Fibroblast of lung (primary cell): ENCODE results near the gene SELENOI. TPM values are rescaled to one million over a fixed set of nuclear protein-coding genes. Genes with fewer than 3 reads are reported as not detected.

Experiments used
- DNase-seq, 2 donors: peaks; one replicate each; pipeline versions ENCODE4 v3.0.0 to v3.0.0-alpha.2; 2010; ENCODE audit warnings: low read depth in 2 of 2
- H2AFZ ChIP-seq: 2 replicates; pipeline ENCODE4 v1.5.1; 2012; ENCODE audit warnings: low read length, control low read depth, inconsistent platforms
- H3K27ac ChIP-seq: 2 replicates; pipeline ENCODE4 v1.5.1; 2011; ENCODE audit warnings: low read length, control low read depth; ENCODE audit not compliant: insufficient read depth
- H3K27me3 ChIP-seq: 2 replicates; pipeline ENCODE4 v1.5.1; 2011; ENCODE audit warnings: mild to moderate bottlenecking, low read length; ENCODE audit not compliant: control insufficient read depth, insufficient read depth
- H3K36me3 ChIP-seq: 2 replicates; pipeline ENCODE4 v1.5.1; 2011; ENCODE audit warnings: low read length; ENCODE audit not compliant: control insufficient read depth, insufficient read depth
- H3K4me1 ChIP-seq: 2 replicates; pipeline ENCODE4 v1.5.1; 2011; ENCODE audit warnings: low read length; ENCODE audit not compliant: control insufficient read depth, insufficient read depth; ENCODE audit errors: extremely low read depth
- H3K4me2 ChIP-seq: 2 replicates; pipeline ENCODE4 v1.5.1; 2011; ENCODE audit warnings: low read length, control low read depth; ENCODE audit not compliant: insufficient read depth; ENCODE audit errors: extremely low read depth
- H3K4me3 ChIP-seq, 4 experiments: fragments of 200-600 bp in 1 of 4; sonication (generic) in 1 of 4; replicated peaks in 1 of 4; 2 replicates each; pipeline ENCODE4 v1.5.1; 2011 to 2016; ENCODE audit warnings: low read length in 4 of 4, low read depth in 3 of 4, mild to moderate bottlenecking in 3 of 4, control low read depth in 2 of 4, inconsistent platforms in 1 of 4, mixed read lengths in 1 of 4; ENCODE audit not compliant: insufficient read depth in 1 of 4; ENCODE audit errors: control extremely low read depth in 1 of 4
- H3K79me2 ChIP-seq: 2 replicates; pipeline ENCODE4 v1.5.1; 2012; ENCODE audit warnings: mild to moderate bottlenecking, low read length, inconsistent platforms; ENCODE audit not compliant: control insufficient read depth, insufficient read depth
- H3K9ac ChIP-seq: 2 replicates; pipeline ENCODE4 v1.5.1; 2011; ENCODE audit warnings: mild to moderate bottlenecking, low read length, control low read depth; ENCODE audit not compliant: insufficient read depth
- H3K9me3 ChIP-seq: 2 replicates; pipeline ENCODE4 v1.5.1; 2012; ENCODE audit warnings: low read depth, low read length; ENCODE audit not compliant: control insufficient read depth, insufficient read depth
- H4K20me1 ChIP-seq: 2 replicates; pipeline ENCODE4 v1.5.1; 2011; ENCODE audit warnings: low read length; ENCODE audit not compliant: control insufficient read depth, insufficient read depth; ENCODE audit errors: extremely low read depth
- EZH2 ChIP-seq: IDR thresholded peaks from 2 replicates; pipeline ENCODE4 v1.5.1; 2012; ENCODE audit warnings: low read length, control low read depth, mild to moderate bottlenecking; ENCODE audit errors: missing control alignments
- polyA plus RNA-seq, 2 donors: library from polyadenylated mRNA; depleted of rRNA in 1 of 2; stranded (reverse) in 1 of 2; unstranded in 1 of 2; fragments of >200 nt; gene quantifications; 2 replicates each; pipeline ENCODE4 v1.2.1, GENCODE V29; 2011 to 2012; ENCODE audit warnings: missing spikeins in 1 of 2
- total RNA-seq: library from RNA; depleted of rRNA; stranded (reverse); fragments of >200 nt; gene quantifications from 2 replicates; pipeline ENCODE4 v1.2.1, GENCODE V29; 2014
- TF ChIP-seq, protein P1 (sequence below), 2 donors: IDR thresholded peaks in 1 of 2; conservative IDR thresholded peaks in 1 of 2; 1 replicate in 1 of 2; 2 replicates in 1 of 2; pipeline ENCODE4 v1.5.1; 2011 to 2012; ENCODE audit warnings: low read length in 2 of 2, control low read depth in 1 of 2, inconsistent platforms in 1 of 2, low read depth in 1 of 2, mild to moderate bottlenecking in 1 of 2

SELENOI gene
- total and polyA plus RNA-seq, 2 donors (not counting 1 experiment from before 2014, with no cell fraction given), result 11.9 to 18.8 TPM

GRCh38 chr2:26442301-26442700, 96.4 kb downstream of the SELENOI start:
- no peaks in the 10 kb centered on the region for H3K9me3 ChIP-seq
- TF ChIP-seq, protein P1, sequence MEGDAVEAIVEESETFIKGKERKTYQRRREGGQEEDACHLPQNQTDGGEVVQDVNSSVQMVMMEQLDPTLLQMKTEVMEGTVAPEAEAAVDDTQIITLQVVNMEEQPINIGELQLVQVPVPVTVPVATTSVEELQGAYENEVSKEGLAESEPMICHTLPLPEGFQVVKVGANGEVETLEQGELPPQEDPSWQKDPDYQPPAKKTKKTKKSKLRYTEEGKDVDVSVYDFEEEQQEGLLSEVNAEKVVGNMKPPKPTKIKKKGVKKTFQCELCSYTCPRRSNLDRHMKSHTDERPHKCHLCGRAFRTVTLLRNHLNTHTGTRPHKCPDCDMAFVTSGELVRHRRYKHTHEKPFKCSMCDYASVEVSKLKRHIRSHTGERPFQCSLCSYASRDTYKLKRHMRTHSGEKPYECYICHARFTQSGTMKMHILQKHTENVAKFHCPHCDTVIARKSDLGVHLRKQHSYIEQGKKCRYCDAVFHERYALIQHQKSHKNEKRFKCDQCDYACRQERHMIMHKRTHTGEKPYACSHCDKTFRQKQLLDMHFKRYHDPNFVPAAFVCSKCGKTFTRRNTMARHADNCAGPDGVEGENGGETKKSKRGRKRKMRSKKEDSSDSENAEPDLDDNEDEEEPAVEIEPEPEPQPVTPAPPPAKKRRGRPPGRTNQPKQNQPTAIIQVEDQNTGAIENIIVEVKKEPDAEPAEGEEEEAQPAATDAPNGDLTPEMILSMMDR (conservative IDR thresholded peaks at IDR 0.05 in 1 of 2, IDR thresholded peaks at IDR 0.05 in 1 of 2; ENCODE audit: low read depth in 1 of 2, low read length in 2 of 2), result no peak
- TF ChIP-seq EZH2, result no peak
- no peak overlapping the region for H3K9ac ChIP-seq
- H3K4me3 ChIP-seq, result no peak overlapping the region
- no peaks in the 10 kb centered on the region for H4K20me1 ChIP-seq
- no peaks in the 10 kb centered on the region for H3K79me2 ChIP-seq
- H2AFZ ChIP-seq, result no peak overlapping the region
- no peak overlapping the region for H3K4me2 ChIP-seq
- no peaks in the 10 kb centered on the region for H3K36me3 ChIP-seq
- no peak overlapping the region for H3K27ac ChIP-seq
- H3K4me1 ChIP-seq, result no peaks in the 10 kb centered on the region
- no peak for DNase-seq
- H3K27me3 ChIP-seq, result peaks cover 2% of the 10 kb centered on the region

DNA sequence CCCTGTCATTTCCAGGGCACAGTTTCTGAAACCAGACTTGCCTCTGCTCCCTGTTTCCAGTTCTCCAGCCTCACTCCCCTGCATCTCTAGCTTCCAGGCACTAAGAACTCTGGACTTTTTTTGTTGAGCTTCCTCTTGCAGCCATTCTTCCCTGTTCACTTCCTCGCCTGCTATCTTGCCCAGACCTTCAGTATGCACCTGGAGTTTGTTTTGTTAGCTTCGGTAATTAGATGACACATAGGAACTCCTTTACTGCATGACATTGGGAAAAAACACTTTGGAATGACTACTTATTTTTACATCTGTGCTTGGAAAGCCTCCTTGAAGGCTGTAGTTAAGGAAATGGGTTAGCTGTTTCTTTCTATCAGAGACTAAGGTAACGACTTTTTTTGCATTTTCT, 96.8 kb downstream of the SELENOI start:
- Histone ChIP-seq H3K4me3 (no peak overlapping the region), H3K9me3 (no peaks in the 10 kb centered on the region), H3K27me3 (peaks cover 2% of the 10 kb centered on the region), H3K4me1 (no peaks in the 10 kb centered on the region), H3K79me2 (no peaks in the 10 kb centered on the region), H3K27ac (no peak overlapping the region), H3K9ac (no peak overlapping the region), H2AFZ (no peak overlapping the region), H3K36me3 (no peaks in the 10 kb centered on the region), H3K4me2 (no peak overlapping the region), H4K20me1 (no peaks in the 10 kb centered on the region)
- no peak for TF ChIP-seq EZH2
- TF ChIP-seq, protein P1 (conservative IDR thresholded peaks at IDR 0.05 in 1 of 2, IDR thresholded peaks at IDR 0.05 in 1 of 2; ENCODE audit: low read depth in 1 of 2, low read length in 2 of 2), result no peak
- peak in 1 of 2 donors; percentile 19 for DNase-seq

- H3K4me1 ChIP-seq, result no peaks in the 10 kb centered on the region
- no peaks in the 10 kb centered on the region for H3K9me3 ChIP-seq
- no peaks in the 10 kb centered on the region for H3K36me3 ChIP-seq
- no peak overlapping the region for H2AFZ ChIP-seq
- no peaks in the 10 kb centered on the region for H3K27me3 ChIP-seq
- no peaks in the 10 kb centered on the region for H4K20me1 ChIP-seq
- TF ChIP-seq, protein P1 (conservative IDR thresholded peaks at IDR 0.05 in 1 of 2, IDR thresholded peaks at IDR 0.05 in 1 of 2; ENCODE audit: low read depth in 1 of 2, low read length in 2 of 2), result no peak
- no peak for TF ChIP-seq EZH2
- no peak overlapping the region for H3K4me3 ChIP-seq
- H3K27ac ChIP-seq, result no peak overlapping the region
- H3K79me2 ChIP-seq, result no peaks in the 10 kb centered on the region
- no peak for DNase-seq
- H3K4me2 ChIP-seq, result no peak overlapping the region
- H3K9ac ChIP-seq, result no peak overlapping the region
Measured at GRCh38 chr2:26444236-26444635, 98.3 kb downstream of the SELENOI start.

Other genes with a start within 250 kb of the SELENOI start
- gene GAREM2, start 173.1 kb upstream of the SELENOI start, total RNA-seq, result 0.66 and 0.77 TPM in 2 replicates
- gene GAREM2, start 173.1 kb upstream of the SELENOI start, polyA plus RNA-seq, result 1.6 TPM in 2 replicates
- gene HADHA, start 101.5 kb upstream of the SELENOI start, total RNA-seq, result 144 and 162 TPM in 2 replicates
- 155 and 171 TPM in 2 replicates for gene HADHA, start 101.5 kb upstream of the SELENOI start, polyA plus RNA-seq
- 129 and 130 TPM in 2 replicates for gene HADHB, start 101.2 kb upstream of the SELENOI start, total RNA-seq
- 137 and 151 TPM in 2 replicates for gene HADHB, start 101.2 kb upstream of the SELENOI start, polyA plus RNA-seq
- under 0.01 TPM in 1 of 2 replicates, not detected in the other for gene ADGRF3, start 646 bp downstream of the SELENOI start, total RNA-seq
- gene ADGRF3, start 646 bp downstream of the SELENOI start, polyA plus RNA-seq, result 0.06 and 0.24 TPM in 2 replicates
- gene DRC1, start 55.8 kb downstream of the SELENOI start, total RNA-seq, result under 0.01 and 0.26 TPM in 2 replicates
- gene DRC1, start 55.8 kb downstream of the SELENOI start, polyA plus RNA-seq, result 0.10 and 0.14 TPM in 2 replicates
- not detected in 2 replicates for gene OTOF, start 132.0 kb downstream of the SELENOI start, total RNA-seq
- gene OTOF, start 132.0 kb downstream of the SELENOI start, polyA plus RNA-seq, result not detected in 2 replicates